C4-2B (cell line): ENCODE data around the gene DEF6.

Source experiments
- CTCF ChIP-seq: fragments of 450-650 bp; conservative IDR thresholded peaks from 2 replicates; pipeline ENCODE4 v1.5.1; 2017; ENCODE audit warnings: mild to moderate bottlenecking
- ZFX ChIP-seq: fragments of 450-650 bp; IDR thresholded peaks from 2 replicates; pipeline ENCODE4 v1.6.1; 2017

GRCh38 chr6:35262596-35262995 lies 35.0 kb upstream of the DEF6 start:
- TF ChIP-seq CTCF (no peak), ZFX (no peak)
